Lower leg skin (tissue), 4 donors: ENCODE data around the gene NEGR1. TPM values are rescaled to one million over a fixed set of nuclear protein-coding genes. Genes with fewer than 3 reads are reported as not detected.

Source experiments
- DNase-seq, 2 donors: peaks; one replicate each; pipeline ENCODE4 v3.0.0-alpha.2; 2019; ENCODE audit warnings: low spot score in 2 of 2
- H3K4me3 ChIP-seq: fragments of 200-600 bp; sonication (generic); 2 replicates; pipeline ENCODE4 v1.5.1; 2017; ENCODE audit warnings: mild to moderate bottlenecking, low read depth; ENCODE audit not compliant: poor library complexity, severe bottlenecking
- CTCF ChIP-seq, 3 donors: fragments of 450-650 bp; IDR thresholded peaks; one replicate each; pipeline ENCODE4 v1.5.1; 2016; ENCODE audit warnings: antibody characterized with exemption in 3 of 3, mild to moderate bottlenecking in 3 of 3, moderate library complexity in 2 of 3
- POLR2A ChIP-seq, 2 donors: fragments of 450-650 bp; IDR thresholded peaks; one replicate each; pipeline ENCODE4 v1.6.1; 2016 to 2017; ENCODE audit warnings: antibody characterized with exemption in 2 of 2, mild to moderate bottlenecking in 1 of 2, moderate library complexity in 1 of 2
- WGBS, 2 donors: methylation state at CpG; one replicate each; pipeline ENCODE4 v1.1.5; 2018; 5-methylcytosine and 5-hydroxymethylcytosine counted together
- intact Hi-C: fragments of 100-400 bp; cut with DNase I; formaldehyde crosslinking; loops from one replicate; pipeline ENCODE4 v1.15.0; 2023; ENCODE audit warnings: low total_unique reads
- total RNA-seq, 4 donors: library from RNA; depleted of rRNA; stranded (reverse); fragments of >200 nt; gene quantifications; one replicate each; pipeline ENCODE4 v1.1.0, GENCODE V29; 2016

The NEGR1 gene
- total RNA-seq, 4 donors from 2014 or later, result 4.1 to 13.6 (median 6.0) TPM

- WGBS, 2 donors, result 53% methylated on average over 1 of the region's 1 CpG
- DNase-seq, result no peak
- H3K4me3 ChIP-seq, result no peak overlapping the region
- intact Hi-C loops, result no loop called here
- TF ChIP-seq CTCF (IDR thresholded peaks at IDR 0.05) (no peak), POLR2A (IDR thresholded peaks at IDR 0.05) (no peak)
These were observed 671.9 kb downstream of the NEGR1 start for GRCh38 chr1:71610476-71610875.

GRCh38 chr1:71603044-71603776 lies 679.1 kb downstream of the NEGR1 start:
- intact Hi-C loops, result no loop called here
- H3K4me3 ChIP-seq, result no peak overlapping the region
- WGBS, 2 donors, result 92 to 93% methylated on average over 3 of the region's 3 CpGs

GRCh38 chr1:71600023-71600422 lies 682.3 kb downstream of the NEGR1 start:
- intact Hi-C loops, result no loop called here
- no peak for DNase-seq
- H3K4me3 ChIP-seq, result no peak overlapping the region
- 92 to 95% methylated on average over 2 of the region's 2 CpGs for WGBS, 2 donors
- TF ChIP-seq CTCF (IDR thresholded peaks at IDR 0.05) (no peak), POLR2A (IDR thresholded peaks at IDR 0.05) (no peak)

More at GRCh38 chr1:71603044-71603776, 679.1 kb downstream of the NEGR1 start:
- no peak for DNase-seq
- TF ChIP-seq CTCF (IDR thresholded peaks at IDR 0.05), result no peak
- no peak for TF ChIP-seq POLR2A (IDR thresholded peaks at IDR 0.05)

GRCh38 chr1:71599306-71599705 lies 683.0 kb downstream of the NEGR1 start:
- intact Hi-C loops, result no loop called here
- no peak for TF ChIP-seq POLR2A (IDR thresholded peaks at IDR 0.05)
- TF ChIP-seq CTCF (IDR thresholded peaks at IDR 0.05), result no peak
- H3K4me3 ChIP-seq, result no peak overlapping the region
- 28 to 29% methylated on average over 1 of the region's 1 CpG for WGBS, 2 donors
- DNase-seq, result no peak

- intact Hi-C loops, result no loop called here
- no peak for DNase-seq
- no peak overlapping the region for H3K4me3 ChIP-seq
- no peak for TF ChIP-seq POLR2A (IDR thresholded peaks at IDR 0.05)
These were observed 688.8 kb downstream of the NEGR1 start for GRCh38 chr1:71593523-71593922.

- 67 to 72% methylated on average over 9 of the region's 9 CpGs for WGBS, 2 donors
- intact Hi-C loops, result no loop called here
- no peak for DNase-seq
- no peak overlapping the region for H3K4me3 ChIP-seq
- TF ChIP-seq CTCF (IDR thresholded peaks at IDR 0.05) (no peak), POLR2A (IDR thresholded peaks at IDR 0.05) (no peak)
These were observed 689.6 kb downstream of the NEGR1 start for GRCh38 chr1:71592646-71593274.
